GM12872 (cell line): ENCODE data around the gene DNAH17.

Source experiments
- TF ChIP-seq, protein P1 (sequence below): IDR thresholded peaks from 3 replicates; pipeline ENCODE4 v1.5.1; 2011; ENCODE audit warnings: low read depth, mild to moderate bottlenecking, low read length, moderate library complexity; ENCODE audit not compliant: insufficient read depth

DNAH17 gene

DNA sequence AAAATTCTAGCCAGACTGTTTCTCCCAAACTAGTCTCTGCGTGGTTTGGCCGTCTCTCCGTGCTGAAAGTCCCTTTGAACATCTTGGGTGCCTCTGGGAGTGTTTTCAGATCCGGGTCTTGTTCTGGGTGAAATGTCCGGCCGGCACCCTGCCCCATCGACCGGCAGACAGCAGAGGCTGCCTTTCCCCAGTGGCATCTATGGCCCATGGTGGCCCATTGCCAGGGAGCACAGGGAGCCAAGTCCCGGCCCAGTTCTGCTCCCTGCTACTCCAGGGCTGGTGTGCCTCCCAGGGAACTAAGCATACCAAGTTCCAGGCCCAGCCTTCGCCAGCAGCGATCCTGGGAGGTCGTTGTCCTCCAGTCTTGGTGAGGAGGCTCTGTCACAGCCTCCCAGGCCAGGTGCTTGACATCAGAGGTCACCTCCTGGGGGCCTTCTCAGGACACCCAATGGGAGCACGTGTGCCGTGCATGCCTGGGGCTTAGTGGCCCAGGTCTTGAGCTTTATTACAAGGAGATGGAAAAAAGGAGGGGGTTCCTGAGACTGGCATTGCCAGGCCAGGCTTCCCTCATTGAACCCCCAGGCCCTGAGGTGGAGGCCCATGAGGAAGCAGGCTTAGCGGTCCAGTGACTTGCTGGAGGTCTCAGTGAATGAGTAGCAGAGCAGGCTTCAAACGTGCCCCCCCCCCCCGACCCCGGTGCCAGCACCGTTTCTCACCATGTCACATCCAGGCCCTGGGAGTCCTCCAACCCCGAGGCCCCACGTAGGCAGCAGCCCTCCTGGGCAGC, 144.8 kb downstream of the DNAH17 start:
- TF ChIP-seq, protein P1, sequence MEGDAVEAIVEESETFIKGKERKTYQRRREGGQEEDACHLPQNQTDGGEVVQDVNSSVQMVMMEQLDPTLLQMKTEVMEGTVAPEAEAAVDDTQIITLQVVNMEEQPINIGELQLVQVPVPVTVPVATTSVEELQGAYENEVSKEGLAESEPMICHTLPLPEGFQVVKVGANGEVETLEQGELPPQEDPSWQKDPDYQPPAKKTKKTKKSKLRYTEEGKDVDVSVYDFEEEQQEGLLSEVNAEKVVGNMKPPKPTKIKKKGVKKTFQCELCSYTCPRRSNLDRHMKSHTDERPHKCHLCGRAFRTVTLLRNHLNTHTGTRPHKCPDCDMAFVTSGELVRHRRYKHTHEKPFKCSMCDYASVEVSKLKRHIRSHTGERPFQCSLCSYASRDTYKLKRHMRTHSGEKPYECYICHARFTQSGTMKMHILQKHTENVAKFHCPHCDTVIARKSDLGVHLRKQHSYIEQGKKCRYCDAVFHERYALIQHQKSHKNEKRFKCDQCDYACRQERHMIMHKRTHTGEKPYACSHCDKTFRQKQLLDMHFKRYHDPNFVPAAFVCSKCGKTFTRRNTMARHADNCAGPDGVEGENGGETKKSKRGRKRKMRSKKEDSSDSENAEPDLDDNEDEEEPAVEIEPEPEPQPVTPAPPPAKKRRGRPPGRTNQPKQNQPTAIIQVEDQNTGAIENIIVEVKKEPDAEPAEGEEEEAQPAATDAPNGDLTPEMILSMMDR: no peak

DNA sequence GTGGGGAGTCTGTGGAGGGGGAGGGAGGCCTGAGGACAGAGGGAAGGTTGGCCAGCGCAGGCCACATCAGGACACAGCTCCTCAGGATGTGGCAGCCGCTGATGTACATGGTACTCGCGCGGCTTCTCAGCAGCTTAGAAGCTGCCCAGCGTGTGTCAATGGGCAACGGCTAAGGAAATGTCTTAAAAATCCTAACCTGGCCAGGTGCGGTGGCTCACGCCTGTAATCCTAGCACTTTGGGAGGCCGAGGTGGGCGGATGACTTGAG, 145.6 kb downstream of the DNAH17 start:
- TF ChIP-seq, protein P1: no peak

DNA sequence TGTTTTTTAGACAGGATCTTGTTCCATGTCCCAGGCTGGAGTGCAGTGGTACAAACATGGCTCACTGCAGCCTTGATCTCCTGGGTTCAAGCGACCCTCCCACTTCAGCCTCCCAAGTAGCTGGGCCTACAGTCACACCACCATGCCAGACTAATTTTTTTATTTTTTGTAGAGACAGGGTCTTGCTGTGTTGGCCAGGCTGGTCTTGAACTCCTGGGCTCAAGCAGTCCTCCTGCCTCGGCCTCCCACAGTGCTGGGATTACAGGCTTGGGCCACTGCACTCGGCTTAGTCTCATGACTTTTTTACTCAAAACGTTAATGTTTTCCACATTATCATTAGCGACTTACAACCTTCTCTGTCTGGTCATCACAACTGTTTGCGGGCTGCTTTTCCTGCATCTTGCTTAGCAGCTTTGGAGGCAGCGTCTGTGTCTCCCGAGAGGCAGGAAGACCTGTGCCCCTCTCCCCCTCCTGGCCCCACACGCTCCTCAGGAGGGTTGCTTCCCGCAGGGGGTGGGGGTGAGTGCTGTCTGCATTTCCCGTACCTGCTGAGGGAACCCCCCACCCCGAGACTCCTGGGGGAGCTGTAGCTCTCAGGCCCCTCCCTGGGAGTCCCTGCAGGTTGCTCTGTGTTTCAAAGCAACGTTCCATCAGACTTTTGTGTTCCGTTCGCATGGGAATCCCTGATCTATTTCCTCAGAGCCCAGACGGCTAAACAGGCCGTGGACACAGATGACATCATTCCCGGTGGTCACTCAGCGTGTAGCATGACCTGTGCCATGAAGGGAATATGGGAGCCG, 146.1 kb downstream of the DNAH17 start:
- TF ChIP-seq, protein P1: no peak

DNA sequence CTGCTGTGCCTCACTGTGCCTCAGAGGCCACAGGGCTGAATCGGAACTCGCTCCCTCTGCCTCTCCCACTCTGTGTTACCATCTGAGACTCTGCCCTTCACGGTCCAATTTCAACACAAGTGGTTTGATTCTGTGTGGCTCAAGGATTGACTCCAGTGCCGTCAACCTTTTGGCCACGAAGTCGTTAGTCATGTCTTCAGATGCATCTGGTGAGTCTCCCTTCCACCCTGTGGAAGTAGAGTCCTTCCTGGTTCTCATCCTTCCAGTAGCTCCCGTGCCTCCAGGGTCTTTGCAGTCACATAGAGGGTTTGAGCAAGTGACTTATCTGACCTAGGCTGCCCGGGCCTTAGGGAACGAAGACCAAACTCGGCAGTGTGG, 147.6 kb downstream of the DNAH17 start:
- TF ChIP-seq, protein P1: no peak

DNA sequence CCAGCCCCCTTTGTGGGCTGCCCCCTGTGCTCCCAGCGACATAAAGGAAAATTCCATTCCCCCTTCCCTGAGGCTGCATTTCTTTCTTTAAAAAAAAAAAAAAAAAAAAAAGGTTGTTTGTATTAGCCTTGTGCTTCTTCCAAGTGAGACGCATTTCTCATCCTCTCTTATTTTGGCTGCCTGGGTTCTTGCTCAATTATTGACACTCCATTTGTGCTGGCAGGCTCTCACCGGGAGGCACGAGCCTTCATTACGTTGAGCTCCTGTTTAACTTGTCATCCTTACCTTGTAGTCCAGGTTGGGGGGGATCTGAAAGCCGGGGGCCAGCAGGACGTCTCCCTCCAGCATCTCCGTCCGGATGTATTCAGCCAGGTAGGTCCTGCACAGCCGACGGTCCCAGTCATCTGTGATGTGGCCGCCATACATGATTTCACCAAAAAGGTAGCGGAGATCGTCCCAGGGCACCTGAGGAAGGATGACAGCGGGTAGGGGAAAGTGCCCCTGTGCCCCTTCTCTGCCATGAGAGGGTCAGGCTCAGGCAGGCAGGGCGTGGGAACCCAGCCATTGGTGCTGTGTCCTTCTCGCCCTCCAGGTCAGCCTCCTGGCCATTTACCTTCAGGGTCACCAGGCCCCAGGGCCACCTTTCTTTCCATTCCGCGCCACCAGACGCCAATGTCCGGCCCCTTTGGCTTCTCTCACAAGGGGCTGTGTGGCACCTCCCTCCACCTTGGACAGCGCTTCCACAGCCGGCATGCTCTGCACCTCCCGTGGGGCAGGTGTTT, 148.2 kb downstream of the DNAH17 start:
- TF ChIP-seq, protein P1: no peak

DNA sequence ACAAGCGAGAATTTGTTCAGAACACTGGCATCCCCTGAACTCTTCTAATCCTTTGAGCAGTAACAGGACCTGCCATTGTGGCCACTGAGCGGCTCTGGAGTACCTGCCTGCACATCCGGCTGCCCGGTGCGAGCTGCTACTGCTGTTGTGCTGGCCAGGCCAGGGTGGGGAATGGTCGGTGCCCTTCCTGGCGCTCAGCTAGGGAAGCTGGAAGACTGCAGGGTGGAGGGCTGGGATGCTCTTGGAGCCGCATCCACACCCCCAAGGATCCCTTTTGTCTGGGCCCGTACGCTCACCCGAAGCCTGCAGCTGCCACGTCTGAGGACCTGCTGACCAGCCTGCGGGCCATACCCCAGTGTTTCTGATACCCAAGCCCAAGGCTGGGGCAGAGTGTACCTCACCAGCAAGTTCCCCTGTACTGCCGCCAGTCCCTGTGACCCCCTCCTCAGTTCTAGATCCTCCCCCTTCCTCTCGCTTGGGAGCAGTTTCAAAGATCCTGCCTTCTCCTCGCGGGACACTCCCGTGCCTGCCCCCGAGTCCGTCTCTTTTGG, 149.1 kb downstream of the DNAH17 start:
- TF ChIP-seq, protein P1: no peak

DNA sequence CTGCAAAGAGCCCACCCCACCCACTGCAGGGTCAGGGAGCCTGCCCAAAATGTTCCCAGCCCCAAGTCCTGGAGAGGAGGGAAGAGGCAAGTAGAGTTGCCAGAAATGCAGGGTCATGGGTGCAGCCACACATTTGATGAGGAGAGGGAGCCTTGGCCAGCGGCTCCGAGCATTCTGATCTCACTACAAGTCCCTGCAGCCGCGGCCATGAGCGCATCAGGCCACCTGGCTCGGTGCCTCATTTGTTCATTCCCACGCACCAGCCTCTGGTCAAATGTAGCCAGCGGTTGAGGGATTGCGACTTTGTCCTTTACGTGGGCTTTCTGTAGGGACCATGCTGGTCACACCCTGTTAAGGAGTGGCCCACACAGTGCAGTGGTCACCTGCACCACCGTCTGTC, 150.1 kb downstream of the DNAH17 start:
- TF ChIP-seq, protein P1: no peak
